ENCODE data around the gene TENM4.
"Not testable (repeated sequence)": the region's sequence is repeated elsewhere in the genome, so short reads cannot be mapped to it uniquely, and the experiment has no call there.

TENM4 gene

GRCh38 chr11:78647986-78648875 lies 792.6 kb downstream of the TENM4 start:
- DNase-seq (ENCODE audit: low spot score), result no peak

GRCh38 chr11:78647266-78647915 lies 793.4 kb downstream of the TENM4 start:
- no peak for DNase-seq (ENCODE audit: low spot score)

GRCh38 chr11:78646564-78647185 lies 794.2 kb downstream of the TENM4 start:
- peak; percentile 74 for DNase-seq (ENCODE audit: low spot score)

- DNase-seq (ENCODE audit: low spot score), result peak; percentile 76
These were observed 795.3 kb downstream of the TENM4 start for GRCh38 chr11:78645226-78646202.

- DNase-seq (ENCODE audit: low spot score), result no peak
These were observed 797.2 kb downstream of the TENM4 start for GRCh38 chr11:78643676-78644056.

GRCh38 chr11:78642979-78643675 lies 797.7 kb downstream of the TENM4 start:
- no peak for DNase-seq (ENCODE audit: low spot score)

GRCh38 chr11:78641541-78641940 lies 799.3 kb downstream of the TENM4 start:
- no peak for DNase-seq (ENCODE audit: low spot score)

GRCh38 chr11:78638704-78639380 lies 802.0 kb downstream of the TENM4 start:
- no peak for DNase-seq (ENCODE audit: low spot score)

GRCh38 chr11:78637527-78637926 lies 803.3 kb downstream of the TENM4 start:
- not testable (repeated sequence) for DNase-seq (ENCODE audit: low spot score)

- no peak for DNase-seq (ENCODE audit: low spot score)
These were observed 804.9 kb downstream of the TENM4 start for GRCh38 chr11:78635814-78636506.

GRCh38 chr11:78633516-78634310 lies 807.1 kb downstream of the TENM4 start:
- DNase-seq (ENCODE audit: low spot score), result no peak

GRCh38 chr11:78630561-78631303 lies 810.1 kb downstream of the TENM4 start:
- no peak for DNase-seq (ENCODE audit: low spot score)

- no peak for DNase-seq (ENCODE audit: low spot score)
These were observed 810.7 kb downstream of the TENM4 start for GRCh38 chr11:78630155-78630554.

- no peak for DNase-seq (ENCODE audit: low spot score)
These were observed 818.2 kb downstream of the TENM4 start for GRCh38 chr11:78622666-78623065.

GRCh38 chr11:78620159-78620558 lies 820.7 kb downstream of the TENM4 start:
- no peak for DNase-seq (ENCODE audit: low spot score)

- no peak for DNase-seq (ENCODE audit: low spot score)
These were observed 825.1 kb downstream of the TENM4 start for GRCh38 chr11:78615724-78616123.

- no peak for DNase-seq (ENCODE audit: low spot score)
These were observed 827.4 kb downstream of the TENM4 start for GRCh38 chr11:78613378-78613813.

All from SK-N-DZ (cell line).